Glutamatergic neuron (in vitro differentiated cells): ENCODE data around the gene SH3PXD2A. TPM values are rescaled to one million over a fixed set of nuclear protein-coding genes. Genes with fewer than 3 reads are reported as not detected.

ENCODE experiments used
- DNase-seq: peaks from one replicate; pipeline ENCODE4 v3.0.0; 2022
- H3K27ac Mint-ChIP-seq: one replicate; pipeline ENCODE4 v1.8.0; 2020; ENCODE audit warnings: mild to moderate bottlenecking, mixed read lengths, inconsistent platforms; ENCODE audit not compliant: unreplicated experiment
- H3K27me3 Mint-ChIP-seq: one replicate; pipeline ENCODE4 v1.8.0; 2020; ENCODE audit warnings: mild to moderate bottlenecking, moderate library complexity, mixed read lengths, inconsistent platforms; ENCODE audit not compliant: unreplicated experiment
- H3K36me3 Mint-ChIP-seq: one replicate; pipeline ENCODE4 v1.8.0; 2020; ENCODE audit warnings: mild to moderate bottlenecking, mixed read lengths, inconsistent platforms; ENCODE audit not compliant: unreplicated experiment
- H3K4me1 Mint-ChIP-seq: one replicate; pipeline ENCODE4 v1.8.0; 2020; ENCODE audit warnings: mild to moderate bottlenecking, low read depth, mixed read lengths, inconsistent platforms; ENCODE audit not compliant: unreplicated experiment
- H3K4me3 Mint-ChIP-seq: one replicate; pipeline ENCODE4 v1.8.0; 2020; ENCODE audit warnings: mild to moderate bottlenecking, mixed read lengths, inconsistent platforms; ENCODE audit not compliant: unreplicated experiment
- H3K9me3 Mint-ChIP-seq: one replicate; pipeline ENCODE4 v1.8.0; 2020; ENCODE audit warnings: mild to moderate bottlenecking, moderate library complexity, mixed read lengths, inconsistent platforms; ENCODE audit not compliant: unreplicated experiment
- CTCF ChIP-seq: fragments of 200-600 bp; sonication (generic); IDR thresholded peaks from one replicate; pipeline ENCODE4 v1.5.0; 2021; ENCODE audit not compliant: partially characterized antibody, unreplicated experiment
- total RNA-seq: library from RNA; stranded (reverse); fragmentation: NEBNext Ultra II Directional; extraction: Animal tissue kit (Norgen Biotek cat#: 25700); gene quantifications from one replicate; pipeline ENCODE4 v1.2.1, GENCODE V29; 2021; ENCODE audit not compliant: unreplicated experiment

Gene SH3PXD2A
- total RNA-seq, 1 donor from 2014 or later, result 16.7 TPM

- Mint-ChIP-seq H3K27me3 (peaks cover 7% of the 10 kb centered on the region), H3K4me3 (peak overlapping the region; percentile 70), H3K36me3 (no peaks in the 10 kb centered on the region), H3K4me1 (peaks cover 14% of the 10 kb centered on the region), H3K9me3 (peaks cover 14% of the 10 kb centered on the region), H3K27ac (peak overlapping the region; percentile 84)
- peak; percentile 84 for DNase-seq
- no peak for TF ChIP-seq CTCF
These were observed 177.2 kb downstream of the SH3PXD2A start for GRCh38 chr10:103678178-103678526.

DNA sequence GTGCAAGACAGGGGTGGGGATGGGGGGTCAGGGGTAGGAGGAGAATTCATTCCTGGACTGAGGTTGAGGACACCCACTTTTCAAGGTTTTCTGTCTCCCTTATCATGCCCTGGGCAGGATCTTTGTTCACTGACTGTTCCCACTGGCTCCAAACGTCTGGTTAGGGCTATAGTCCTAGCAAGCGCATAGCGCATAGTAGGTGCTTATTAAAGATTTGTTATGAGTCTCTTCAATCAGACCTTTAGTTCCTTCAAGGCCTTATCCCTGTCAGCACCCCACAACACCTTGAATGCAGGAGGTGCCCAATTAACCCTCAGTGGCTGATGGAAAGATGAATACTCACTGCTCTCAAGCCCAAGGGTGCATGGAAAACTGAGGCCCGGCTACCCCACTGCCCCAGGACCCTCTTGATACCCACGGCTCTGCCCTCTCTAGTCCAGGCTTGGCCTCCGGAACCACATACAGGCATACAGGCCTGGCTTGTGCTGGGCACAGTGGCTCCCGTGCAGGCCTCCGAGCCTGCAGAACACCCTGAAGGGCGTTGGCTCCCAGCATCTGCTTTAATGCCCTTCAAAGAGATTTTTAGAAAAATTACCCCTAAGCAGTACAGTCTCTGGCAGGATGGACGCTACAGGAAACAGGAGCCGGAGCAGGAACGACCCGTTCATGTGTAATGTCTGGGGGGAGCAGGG is 177.7 kb downstream of the SH3PXD2A start:
- TF ChIP-seq CTCF, result no peak
- Mint-ChIP-seq H3K27ac (peak overlapping the region; percentile 84), H3K9me3 (peaks cover 14% of the 10 kb centered on the region), H3K27me3 (peaks cover 7% of the 10 kb centered on the region), H3K36me3 (no peaks in the 10 kb centered on the region), H3K4me1 (peaks cover 14% of the 10 kb centered on the region), H3K4me3 (no peak overlapping the region)
- DNase-seq, result no peak

DNA sequence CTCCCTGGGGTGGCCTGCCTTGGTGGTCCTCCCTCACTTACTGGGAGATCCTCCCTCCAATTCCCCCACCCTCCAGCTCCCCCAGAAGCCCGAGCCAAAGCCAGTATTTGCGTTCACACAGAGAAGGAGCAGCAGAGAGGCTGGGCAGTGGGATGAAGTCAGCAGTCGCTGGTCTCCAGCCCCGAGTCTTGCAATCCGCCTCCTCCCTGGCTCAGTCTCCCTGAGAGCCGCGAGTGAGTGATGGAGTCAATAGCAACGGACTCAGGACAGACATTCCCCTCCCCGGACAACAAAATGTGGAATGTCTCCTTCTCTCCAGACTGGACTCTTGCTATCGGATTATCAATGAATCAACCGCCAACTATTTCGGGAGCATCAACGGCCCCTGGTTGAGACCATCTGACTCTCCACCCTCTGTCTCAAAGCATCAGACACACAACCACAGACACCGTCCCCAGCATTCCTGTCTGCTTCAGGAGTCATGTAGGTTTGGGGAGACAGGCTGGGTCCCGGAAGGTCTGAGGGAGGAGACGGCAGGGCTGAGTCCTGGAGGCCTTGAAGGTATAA is 178.4 kb downstream of the SH3PXD2A start:
- no peak for TF ChIP-seq CTCF
- no peak for DNase-seq
- Mint-ChIP-seq H3K4me3 (no peak overlapping the region), H3K9me3 (peaks cover 14% of the 10 kb centered on the region), H3K4me1 (peaks cover 18% of the 10 kb centered on the region), H3K36me3 (no peaks in the 10 kb centered on the region), H3K27me3 (peaks cover 9% of the 10 kb centered on the region), H3K27ac (no peak overlapping the region)

DNA sequence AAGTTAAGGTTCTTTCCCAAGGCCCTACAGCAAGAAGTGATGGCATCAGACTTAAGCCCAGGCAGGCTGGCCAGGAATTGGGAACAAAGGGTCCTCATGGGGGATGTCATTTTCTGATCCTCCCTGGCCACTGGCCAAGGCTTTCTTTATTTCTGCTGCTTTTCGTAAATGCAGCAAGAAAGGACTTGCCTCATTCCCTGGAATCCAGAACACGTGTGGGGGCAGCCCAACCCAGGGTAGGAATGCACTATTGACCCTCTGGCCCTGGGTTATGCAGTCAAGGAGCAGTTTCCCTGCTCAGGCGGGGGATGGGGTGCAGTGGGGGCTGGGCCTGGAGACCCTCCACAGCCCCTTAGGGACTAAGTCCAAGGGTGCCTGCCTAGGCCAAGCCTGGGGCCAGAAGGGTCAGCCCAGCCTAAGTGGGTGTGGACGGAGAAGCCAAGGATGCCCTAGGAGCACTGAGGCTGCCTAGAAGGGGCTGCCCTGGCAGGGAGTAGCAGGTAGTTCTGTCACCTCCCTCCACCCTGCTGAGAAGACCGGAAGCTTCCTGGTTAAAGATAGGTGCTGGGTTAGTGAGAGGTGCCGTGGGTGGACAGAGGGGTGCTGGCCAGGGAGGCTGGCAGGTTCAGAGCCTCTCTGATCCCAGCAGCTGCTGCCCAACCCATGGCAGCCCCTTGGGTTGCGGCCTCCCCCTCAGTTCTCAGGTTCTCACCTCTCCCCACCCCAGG is 179.2 kb downstream of the SH3PXD2A start:
- Mint-ChIP-seq H3K36me3 (no peaks in the 10 kb centered on the region), H3K9me3 (peaks cover 14% of the 10 kb centered on the region), H3K27me3 (peaks cover 10% of the 10 kb centered on the region), H3K4me1 (peaks cover 18% of the 10 kb centered on the region), H3K4me3 (no peak overlapping the region), H3K27ac (no peak overlapping the region)
- DNase-seq, result no peak
- TF ChIP-seq CTCF, result no peak

DNA sequence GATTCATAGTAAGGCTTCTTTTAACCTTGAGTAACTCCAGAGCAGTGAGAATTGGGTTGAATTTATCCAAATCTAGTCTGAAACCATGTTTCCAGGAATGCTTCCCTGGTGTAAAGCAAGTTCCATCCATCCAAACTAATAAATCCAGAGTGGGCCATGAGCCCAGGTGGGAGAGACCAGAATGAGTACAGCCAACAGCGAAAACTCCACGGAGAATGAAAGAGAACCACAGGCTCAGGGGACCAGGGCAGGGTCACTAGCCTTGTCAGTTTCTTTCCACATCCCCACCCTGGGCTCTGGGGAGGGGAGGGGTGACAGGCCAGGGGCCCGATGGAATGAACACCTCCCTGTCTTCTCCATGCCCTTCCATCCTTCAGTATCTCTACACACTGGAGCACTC is 181.8 kb downstream of the SH3PXD2A start:
- no peak overlapping the region for H3K27ac Mint-ChIP-seq
- H3K9me3 Mint-ChIP-seq, result peaks cover 10% of the 10 kb centered on the region
- TF ChIP-seq CTCF, result no peak
- peaks cover 10% of the 10 kb centered on the region for H3K27me3 Mint-ChIP-seq
- DNase-seq, result no peak
- no peak overlapping the region for H3K4me3 Mint-ChIP-seq
- peaks cover 14% of the 10 kb centered on the region for H3K4me1 Mint-ChIP-seq
- no peaks in the 10 kb centered on the region for H3K36me3 Mint-ChIP-seq
